ENCODE results near the gene SOX6.

DNA sequence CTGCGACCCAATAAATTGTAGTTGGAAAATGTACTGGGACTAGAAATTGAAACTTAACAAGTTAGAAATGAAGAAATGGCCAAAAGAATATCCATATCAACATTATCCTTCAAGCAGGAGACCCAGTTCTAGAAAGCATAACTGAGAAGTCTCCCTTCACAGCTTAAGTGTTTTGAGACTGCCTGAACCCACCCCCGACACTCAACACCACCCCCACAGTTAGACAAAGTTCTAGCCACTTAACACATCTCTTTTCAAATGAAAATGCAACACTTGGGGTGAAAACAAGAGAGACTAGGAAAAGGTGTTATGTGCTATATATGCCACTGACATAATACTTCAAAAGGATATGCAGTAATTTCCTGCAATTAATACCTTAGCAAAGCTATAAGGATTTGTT lies 184.5 kb downstream of the SOX6 start:
- TF ChIP-seq, protein P1, sequence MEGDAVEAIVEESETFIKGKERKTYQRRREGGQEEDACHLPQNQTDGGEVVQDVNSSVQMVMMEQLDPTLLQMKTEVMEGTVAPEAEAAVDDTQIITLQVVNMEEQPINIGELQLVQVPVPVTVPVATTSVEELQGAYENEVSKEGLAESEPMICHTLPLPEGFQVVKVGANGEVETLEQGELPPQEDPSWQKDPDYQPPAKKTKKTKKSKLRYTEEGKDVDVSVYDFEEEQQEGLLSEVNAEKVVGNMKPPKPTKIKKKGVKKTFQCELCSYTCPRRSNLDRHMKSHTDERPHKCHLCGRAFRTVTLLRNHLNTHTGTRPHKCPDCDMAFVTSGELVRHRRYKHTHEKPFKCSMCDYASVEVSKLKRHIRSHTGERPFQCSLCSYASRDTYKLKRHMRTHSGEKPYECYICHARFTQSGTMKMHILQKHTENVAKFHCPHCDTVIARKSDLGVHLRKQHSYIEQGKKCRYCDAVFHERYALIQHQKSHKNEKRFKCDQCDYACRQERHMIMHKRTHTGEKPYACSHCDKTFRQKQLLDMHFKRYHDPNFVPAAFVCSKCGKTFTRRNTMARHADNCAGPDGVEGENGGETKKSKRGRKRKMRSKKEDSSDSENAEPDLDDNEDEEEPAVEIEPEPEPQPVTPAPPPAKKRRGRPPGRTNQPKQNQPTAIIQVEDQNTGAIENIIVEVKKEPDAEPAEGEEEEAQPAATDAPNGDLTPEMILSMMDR (conservative IDR thresholded peaks at IDR 0.05): no peak
- TF ChIP-seq EZH2 (IDR thresholded peaks at IDR 0.05; ENCODE audit: low read depth): no peak
